HepG2 (cell line): ENCODE data around the gene SLC29A2. TPM values are rescaled to one million over a fixed set of nuclear protein-coding genes. Genes with fewer than 3 reads are reported as not detected.

ENCODE experiments used
- ARID5B ChIP-seq: IDR thresholded peaks from 2 replicates; pipeline ENCODE4 v1.4.0; 2020; ENCODE audit warnings: mild to moderate bottlenecking, missing genetic modification reagents
- ATF7-NPFF ChIP-seq: sonication (generic); formaldehyde crosslinking; IDR thresholded peaks from 2 replicates; pipeline ENCODE4 v1.8.1; 2023; ENCODE audit warnings: mild to moderate bottlenecking, low read depth, missing genetic modification reagents, moderate library complexity
- CBX1 ChIP-seq: IDR thresholded peaks from one replicate; pipeline ENCODE4 v1.6.1; 2016; ENCODE audit warnings: antibody characterized with exemption, low read depth
- CC2D1A ChIP-seq: sonication (generic); formaldehyde crosslinking; IDR thresholded peaks from 2 replicates; pipeline ENCODE4 v1.8.1; 2023; ENCODE audit warnings: mild to moderate bottlenecking, missing genetic modification reagents
- CREM ChIP-seq, 2 experiments: sonication (generic) in 1 of 2; formaldehyde crosslinking in 1 of 2; IDR thresholded peaks; 2 replicates each; pipeline versions ENCODE4 v1.4.0 to v1.6.1; 2016 to 2020; ENCODE audit warnings: antibody characterized with exemption in 1 of 2, mild to moderate bottlenecking in 1 of 2, missing genetic modification reagents in 1 of 2
- FOXO4 ChIP-seq: sonication (generic); formaldehyde crosslinking; conservative IDR thresholded peaks from 2 replicates; pipeline ENCODE4 v1.8.1; 2023; ENCODE audit warnings: missing genetic modification reagents
- IKZF5 ChIP-seq: IDR thresholded peaks from 2 replicates; pipeline ENCODE4 v1.6.1; 2018; ENCODE audit warnings: missing genetic modification reagents, mild to moderate bottlenecking, missing compliant biosample characterization
- JUN ChIP-seq: sonication (generic); formaldehyde crosslinking; IDR thresholded peaks from 2 replicates; pipeline ENCODE4 v1.4.0; 2020; ENCODE audit warnings: mild to moderate bottlenecking, missing genetic modification reagents
- KDM5A ChIP-seq: fragments of 200-600 bp; sonication (generic); IDR thresholded peaks from 2 replicates; pipeline ENCODE4 v1.7.0; 2018; ENCODE audit warnings: antibody characterized with exemption, mild to moderate bottlenecking, low read length, borderline replicate concordance
- KLF13 ChIP-seq: sonication (generic); formaldehyde crosslinking; IDR thresholded peaks from 2 replicates; pipeline ENCODE4 v1.4.0; 2020; ENCODE audit warnings: mild to moderate bottlenecking, missing genetic modification reagents
- NR2C2 ChIP-seq: sonication (generic); formaldehyde crosslinking; IDR thresholded peaks from 2 replicates; pipeline ENCODE4 v1.4.0; 2020; ENCODE audit warnings: missing genetic modification reagents, mild to moderate bottlenecking, moderate library complexity, borderline replicate concordance
- PBX2 ChIP-seq: IDR thresholded peaks from 2 replicates; pipeline ENCODE4 v1.6.1; 2016; ENCODE audit warnings: control low read depth
- RAD21 ChIP-seq: fragments of 450-650 bp; formaldehyde crosslinking; IDR thresholded peaks from 2 replicates; pipeline ENCODE4 v1.5.0; 2020; ENCODE audit warnings: mild to moderate bottlenecking
- ZBTB14 ChIP-seq: sonication (generic); formaldehyde crosslinking; IDR thresholded peaks from 2 replicates; pipeline ENCODE4 v1.4.0; 2020; ENCODE audit warnings: missing genetic modification reagents
- ZNF496 ChIP-seq: sonication (generic); formaldehyde crosslinking; IDR thresholded peaks from 2 replicates; pipeline ENCODE4 v1.8.1; 2023; ENCODE audit warnings: mild to moderate bottlenecking, moderate library complexity, missing genetic modification reagents; ENCODE audit not compliant: insufficient replicate concordance
- ZNF605 ChIP-seq: sonication (generic); formaldehyde crosslinking; IDR thresholded peaks from 2 replicates; pipeline ENCODE4 v1.8.0; 2022; ENCODE audit warnings: mild to moderate bottlenecking, missing genetic modification reagents
- ZNF652 ChIP-seq: IDR thresholded peaks from 2 replicates; pipeline ENCODE4 v1.6.1; 2016; ENCODE audit warnings: low read depth, borderline replicate concordance
- ZNF691 ChIP-seq: sonication (generic); formaldehyde crosslinking; IDR thresholded peaks from 2 replicates; pipeline ENCODE4 v1.4.0; 2020; ENCODE audit warnings: missing genetic modification reagents, low read depth, mild to moderate bottlenecking, borderline replicate concordance
- polyA plus RNA-seq, 8 experiments: library from polyadenylated mRNA; depleted of rRNA in 3 of 8; stranded (reverse) in 7 of 8; unstranded in 1 of 8; fragments of >200 nt; fragmentation: Illumina TruSeq in 4 of 8; extraction: Trizol in 4 of 8; gene quantifications; 2 replicates each; pipeline versions ENCODE4 v1.2.1 to v1.2.3, GENCODE V29; 2011 to 2016; ENCODE audit warnings: low read depth in 4 of 8, missing spikeins in 1 of 8, mixed read lengths in 1 of 8; ENCODE audit not compliant: insufficient read depth in 1 of 8
- total RNA-seq, 5 experiments: library from RNA; depleted of rRNA; stranded (reverse); fragments of >200 nt; fragmentation: Illumina TruSeq; extraction: Trizol; gene quantifications; 2 replicates each; pipeline ENCODE4 v1.2.3, GENCODE V29; 2016; ENCODE audit warnings: low read depth in 1 of 5

The SLC29A2 gene
- total and polyA plus RNA-seq, 2 of the 13 experiments (the other 11 are each of a cell fraction or from before 2014, with no cell fraction given): 0.63 to 0.66 TPM

GRCh38 chr11:66347425-66348276 is 23.9 kb downstream of the SLC29A2 start, which contains the start of gene B4GAT1 (continued):
- TF ChIP-seq ZNF691 (CRISPR knock-in tag): 0 out of 2 replicates have a peak, but pooled peaks have one; percentile 0
- peak; percentile 71 for TF ChIP-seq ATF7-NPFF (CRISPR knock-in tag)
- TF ChIP-seq RAD21 (CRISPR knock-in tag): peak; percentile 19; the same call in 1 of the 2 replicates
- TF ChIP-seq KLF13 (CRISPR knock-in tag): 0 out of 2 replicates have a peak, but pooled peaks have one; percentile 36
- TF ChIP-seq NR2C2 (CRISPR knock-in tag): no peak
- no peak for TF ChIP-seq PBX2 (CRISPR knock-in tag)
- TF ChIP-seq ZBTB14 (CRISPR knock-in tag): peak; percentile 90
- TF ChIP-seq ZNF605 (CRISPR knock-in tag): peak; percentile 74; the same call in 1 of the 2 replicates
- no peak for TF ChIP-seq CBX1
- TF ChIP-seq IKZF5 (CRISPR knock-in tag): peak; percentile 40; the same call in 1 of the 2 replicates
- 0 out of 2 replicates have a peak, but pooled peaks have one; percentile 40 for TF ChIP-seq CC2D1A (CRISPR knock-in tag)
- TF ChIP-seq FOXO4: no peak
- TF ChIP-seq JUN (CRISPR knock-in tag): peak; percentile 39; the same call in 1 of the 2 replicates
- TF ChIP-seq CREM (IDR thresholded peaks at IDR 0.05): no peak; the same call in 1 of the 2 replicates
- no peak for TF ChIP-seq CREM (CRISPR knock-in tag; IDR thresholded peaks at IDR 0.05)
- TF ChIP-seq ARID5B (CRISPR knock-in tag): peak; percentile 58
- no peak for TF ChIP-seq ZNF496 (CRISPR knock-in tag)
- peak; percentile 21; the same call in 1 of the 2 replicates for TF ChIP-seq KDM5A
- no peak for TF ChIP-seq ZNF652 (CRISPR knock-in tag)
